ENCODE measurements around the gene KRTAP9-9. TPM values are rescaled to one million over a fixed set of nuclear protein-coding genes. Genes with fewer than 3 reads are reported as not detected.

Gene KRTAP9-9
- total RNA-seq, 4 donors from 2014 or later = not detected

DNA sequence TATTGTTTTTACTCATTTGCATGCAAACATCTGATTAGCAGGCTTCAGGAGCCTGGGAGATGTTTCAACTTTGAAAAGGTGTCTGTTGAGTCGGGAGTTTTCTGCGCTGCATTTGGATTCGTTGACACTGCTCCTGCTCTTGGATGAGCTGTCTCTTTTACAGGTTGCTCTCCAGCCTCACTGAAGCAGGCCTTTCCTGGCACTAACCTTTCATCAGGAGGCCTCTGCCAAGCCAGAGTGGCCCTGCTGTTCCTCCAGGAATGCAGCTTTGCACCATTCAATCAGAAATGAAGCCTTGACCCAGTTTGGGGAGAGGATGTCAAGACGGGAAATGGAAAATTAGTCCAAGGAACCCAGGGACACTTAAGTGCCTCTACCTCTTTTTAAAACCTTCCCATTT, 47.8 kb downstream of the KRTAP9-9 start:
- no peak for TF ChIP-seq POLR2A (IDR thresholded peaks at IDR 0.05)
- TF ChIP-seq, protein P1, sequence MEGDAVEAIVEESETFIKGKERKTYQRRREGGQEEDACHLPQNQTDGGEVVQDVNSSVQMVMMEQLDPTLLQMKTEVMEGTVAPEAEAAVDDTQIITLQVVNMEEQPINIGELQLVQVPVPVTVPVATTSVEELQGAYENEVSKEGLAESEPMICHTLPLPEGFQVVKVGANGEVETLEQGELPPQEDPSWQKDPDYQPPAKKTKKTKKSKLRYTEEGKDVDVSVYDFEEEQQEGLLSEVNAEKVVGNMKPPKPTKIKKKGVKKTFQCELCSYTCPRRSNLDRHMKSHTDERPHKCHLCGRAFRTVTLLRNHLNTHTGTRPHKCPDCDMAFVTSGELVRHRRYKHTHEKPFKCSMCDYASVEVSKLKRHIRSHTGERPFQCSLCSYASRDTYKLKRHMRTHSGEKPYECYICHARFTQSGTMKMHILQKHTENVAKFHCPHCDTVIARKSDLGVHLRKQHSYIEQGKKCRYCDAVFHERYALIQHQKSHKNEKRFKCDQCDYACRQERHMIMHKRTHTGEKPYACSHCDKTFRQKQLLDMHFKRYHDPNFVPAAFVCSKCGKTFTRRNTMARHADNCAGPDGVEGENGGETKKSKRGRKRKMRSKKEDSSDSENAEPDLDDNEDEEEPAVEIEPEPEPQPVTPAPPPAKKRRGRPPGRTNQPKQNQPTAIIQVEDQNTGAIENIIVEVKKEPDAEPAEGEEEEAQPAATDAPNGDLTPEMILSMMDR (IDR thresholded peaks at IDR 0.05) = no peak
- peaks cover 0 to 2% (median 0%) of the 10 kb centered on the region in 4 donors for H3K27me3 ChIP-seq
- no peak overlapping the region for H3K27ac ChIP-seq
- 84 to 92% methylated on average over 4 of the region's 4 CpGs for WGBS, 2 donors
- no peak for DNase-seq
- H3K9me3 ChIP-seq = no peaks in the 10 kb centered on the region
- no peaks in the 10 kb centered on the region for H3K36me3 ChIP-seq
- H3K4me1 ChIP-seq = peaks cover 0 to 28% (median 4%) of the 10 kb centered on the region in 3 donors
- no peak overlapping the region for H3K4me3 ChIP-seq
- intact Hi-C loops (cut with DNase I) = no loop called here

DNA sequence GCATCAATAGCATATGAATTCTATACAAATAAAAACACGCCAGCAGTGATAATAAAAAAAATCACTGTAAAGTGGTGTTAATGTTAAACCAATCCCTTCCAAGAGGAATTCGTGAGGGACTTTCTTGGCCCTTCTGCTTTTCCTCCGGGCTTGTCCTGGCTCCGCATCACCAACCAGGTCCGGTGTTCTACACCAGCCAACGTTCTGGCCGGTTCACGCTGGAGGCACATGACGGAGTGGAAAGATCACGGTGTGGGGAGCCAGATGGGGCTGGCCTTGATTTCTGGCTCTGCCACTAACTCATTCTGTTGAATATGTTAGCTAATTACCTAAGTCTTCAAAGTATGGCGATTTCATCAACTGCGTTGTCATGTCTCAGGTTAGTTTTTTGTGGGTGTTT, 48.9 kb downstream of the KRTAP9-9 start:
- TF ChIP-seq POLR2A (IDR thresholded peaks at IDR 0.05) = no peak
- TF ChIP-seq, protein P1 (IDR thresholded peaks at IDR 0.05) = no peak
- 79 to 81% methylated on average over 12 of the region's 12 CpGs for WGBS, 2 donors
- peaks cover 0 to 10% (median 0%) of the 10 kb centered on the region in 4 donors for H3K27me3 ChIP-seq
- intact Hi-C loops (cut with DNase I) = no loop called here
- no peak overlapping the region for H3K4me3 ChIP-seq
- DNase-seq = no peak
- H3K36me3 ChIP-seq = no peaks in the 10 kb centered on the region
- H3K4me1 ChIP-seq = peaks cover 0 to 39% (median 4%) of the 10 kb centered on the region in 3 donors
- no peak overlapping the region for H3K27ac ChIP-seq
- H3K9me3 ChIP-seq = no peaks in the 10 kb centered on the region

Small RNAs within 50 kb of the gene (small RNA-seq; reads per million reads assigned to genes)
- 0 reads per million in 4 donors for gene KRTAP9-10P

Other genes with a start within 250 kb of the KRTAP9-9 start
- not detected for gene KRTAP3-1, start 246.3 kb upstream of the KRTAP9-9 start, total RNA-seq
- not detected for gene KRTAP1-5, start 228.2 kb upstream of the KRTAP9-9 start, total RNA-seq
- gene KRTAP1-4, start 225.2 kb upstream of the KRTAP9-9 start, total RNA-seq = not detected
- not detected for gene KRTAP1-3, start 220.5 kb upstream of the KRTAP9-9 start, total RNA-seq
- gene KRTAP1-1, start 213.9 kb upstream of the KRTAP9-9 start, total RNA-seq = not detected
- gene KRTAP2-1, start 208.1 kb upstream of the KRTAP9-9 start, total RNA-seq = not detected
- not detected for gene KRTAP2-2, start 200.2 kb upstream of the KRTAP9-9 start, total RNA-seq
- gene KRTAP2-3, start 195.3 kb upstream of the KRTAP9-9 start, total RNA-seq = not detected
- gene KRTAP2-4, start 189.5 kb upstream of the KRTAP9-9 start, total RNA-seq = not detected
- gene KRTAP4-7, start 171.2 kb upstream of the KRTAP9-9 start, total RNA-seq = not detected
- not detected for gene KRTAP4-8, start 157.2 kb upstream of the KRTAP9-9 start, total RNA-seq
- not detected for gene KRTAP4-16, start 153.2 kb upstream of the KRTAP9-9 start, total RNA-seq
- gene KRTAP4-9, start 150.0 kb upstream of the KRTAP9-9 start, total RNA-seq = not detected
- gene KRTAP4-11, start 137.0 kb upstream of the KRTAP9-9 start, total RNA-seq = under 1 TPM in 1 of 4 donors, not detected in 3; 0.22 TPM
- not detected for gene KRTAP4-12, start 131.2 kb upstream of the KRTAP9-9 start, total RNA-seq
- gene KRTAP4-6, start 114.8 kb upstream of the KRTAP9-9 start, total RNA-seq = not detected
- not detected for gene KRTAP4-5, start 105.6 kb upstream of the KRTAP9-9 start, total RNA-seq
- not detected for gene KRTAP4-4, start 94.6 kb upstream of the KRTAP9-9 start, total RNA-seq
- not detected for gene KRTAP4-3, start 87.2 kb upstream of the KRTAP9-9 start, total RNA-seq
- not detected for gene KRTAP4-2, start 77.2 kb upstream of the KRTAP9-9 start, total RNA-seq
- not detected for gene KRTAP4-1, start 70.5 kb upstream of the KRTAP9-9 start, total RNA-seq
- gene KRTAP9-1, start 65.5 kb upstream of the KRTAP9-9 start, total RNA-seq = not detected
- gene KRTAP9-2, start 28.7 kb upstream of the KRTAP9-9 start, total RNA-seq = not detected
- gene KRTAP9-3, start 22.9 kb upstream of the KRTAP9-9 start, total RNA-seq = not detected
- not detected for gene KRTAP9-8, start 17.4 kb upstream of the KRTAP9-9 start, total RNA-seq
- gene KRTAP9-4, start 5.7 kb upstream of the KRTAP9-9 start, total RNA-seq = not detected
- not detected for gene KRTAP9-6, start 10.0 kb downstream of the KRTAP9-9 start, total RNA-seq
- not detected for gene KRTAP9-7, start 20.3 kb downstream of the KRTAP9-9 start, total RNA-seq
- not detected for gene KRTAP29-1, start 47.5 kb downstream of the KRTAP9-9 start, total RNA-seq
- gene KRTAP16-1, start 53.9 kb downstream of the KRTAP9-9 start, total RNA-seq = not detected
- not detected for gene KRTAP17-1, start 60.3 kb downstream of the KRTAP9-9 start, total RNA-seq
- 1 to 10 TPM in 2 of 4 donors, under 1 TPM in 1, not detected in 1; 0.21 to 2.7 (median 1.9) TPM for gene KRT33A, start 95.4 kb downstream of the KRTAP9-9 start, total RNA-seq
- under 1 TPM in 2 of 4 donors, not detected in 2; 0.32 to 0.57 TPM for gene KRT33B, start 114.4 kb downstream of the KRTAP9-9 start, total RNA-seq
- 1 to 10 TPM in 1 of 4 donors, under 1 TPM in 3; 0.40 to 1.1 (median 0.64) TPM for gene KRT34, start 126.9 kb downstream of the KRTAP9-9 start, total RNA-seq
- gene KRT31, start 142.2 kb downstream of the KRTAP9-9 start, total RNA-seq = 1 to 10 TPM in 2 of 4 donors, under 1 TPM in 1, not detected in 1; 0.79 to 2.5 (median 1.5) TPM
- gene KRT37, start 169.2 kb downstream of the KRTAP9-9 start, total RNA-seq = not detected
- under 1 TPM in 1 of 4 donors, not detected in 3; 0.18 TPM for gene KRT38, start 185.6 kb downstream of the KRTAP9-9 start, total RNA-seq
- gene KRT32, start 212.0 kb downstream of the KRTAP9-9 start, total RNA-seq = 10 to 100 TPM in 1 of 4 donors, 1 to 10 TPM in 2, under 1 TPM in 1; 0.61 to 12.8 (median 4.6) TPM
- gene KRT35, start 225.8 kb downstream of the KRTAP9-9 start, total RNA-seq = not detected
- gene KRT36, start 234.5 kb downstream of the KRTAP9-9 start, total RNA-seq = under 1 TPM in 1 of 4 donors, not detected in 3; 0.38 TPM